Tibial nerve (tissue), 4 donors: Measurements from ENCODE around the gene GJD4. TPM values are rescaled to one million over a fixed set of nuclear protein-coding genes. Genes with fewer than 3 reads are reported as not detected.

Source experiments
- DNase-seq, 2 donors: peaks; one replicate each; pipeline ENCODE4 v3.0.0-alpha.2; 2019; ENCODE audit warnings: low spot score in 2 of 2
- H3K27ac ChIP-seq, 4 donors: fragments of 200-600 bp; sonication (generic) in 3 of 4; one replicate each; pipeline ENCODE4 v1.5.1; 2017 to 2019; ENCODE audit warnings: mild to moderate bottlenecking in 1 of 4
- H3K27me3 ChIP-seq, 2 donors: fragments of 200-600 bp; sonication (generic) in 1 of 2; one replicate each; pipeline versions ENCODE4 v1.5.1 to v1.6.0; 2017 to 2019
- H3K36me3 ChIP-seq, 3 donors: fragments of 200-600 bp; sonication (generic); one replicate each; pipeline ENCODE4 v1.5.1; 2018 to 2019
- H3K4me1 ChIP-seq, 4 donors: fragments of 200-600 bp; sonication (generic) in 3 of 4; one replicate each; pipeline ENCODE4 v1.5.1; 2017 to 2019
- H3K4me3 ChIP-seq, 4 donors: fragments of 200-600 bp; sonication (generic) in 3 of 4; one replicate each; pipeline ENCODE4 v1.5.1; 2017 to 2019; ENCODE audit warnings: mild to moderate bottlenecking in 1 of 4, moderate library complexity in 1 of 4
- H3K9me3 ChIP-seq, 4 donors: fragments of 200-600 bp; sonication (generic) in 3 of 4; one replicate each; pipeline ENCODE4 v1.5.1; 2017 to 2019
- EP300 ChIP-seq, 2 donors: sonication (generic); formaldehyde crosslinking; IDR thresholded peaks; one replicate each; pipeline ENCODE4 v1.6.1; 2017; ENCODE audit warnings: antibody characterized with exemption in 2 of 2, mild to moderate bottlenecking in 1 of 2
- POLR2A ChIP-seq, 2 donors: fragments of 450-650 bp; IDR thresholded peaks; one replicate each; pipeline ENCODE4 v1.6.1; 2017; ENCODE audit warnings: antibody characterized with exemption in 2 of 2, mild to moderate bottlenecking in 2 of 2, moderate library complexity in 2 of 2
- WGBS, 2 donors: methylation state at CpG; one replicate each; pipeline ENCODE4 v1.1.5; 2018; 5-methylcytosine and 5-hydroxymethylcytosine counted together
- total RNA-seq, 4 donors: library from RNA; depleted of rRNA; stranded (reverse); fragments of >200 nt; gene quantifications; one replicate each; pipeline ENCODE4 v1.1.0, GENCODE V29; 2016
- TF ChIP-seq, protein P1 (sequence below), 5 experiments: fragments of 200-600 bp in 3 of 5; fragments of 450-650 bp in 2 of 5; sonication (generic) in 3 of 5; IDR thresholded peaks; one replicate each; pipeline ENCODE4 v1.5.1; 2016 to 2019; ENCODE audit warnings: antibody characterized with exemption in 5 of 5, mild to moderate bottlenecking in 3 of 5, moderate library complexity in 2 of 5

GJD4 gene
- total RNA-seq, 4 donors from 2014 or later: 0.20 TPM; not detected in 3

DNA sequence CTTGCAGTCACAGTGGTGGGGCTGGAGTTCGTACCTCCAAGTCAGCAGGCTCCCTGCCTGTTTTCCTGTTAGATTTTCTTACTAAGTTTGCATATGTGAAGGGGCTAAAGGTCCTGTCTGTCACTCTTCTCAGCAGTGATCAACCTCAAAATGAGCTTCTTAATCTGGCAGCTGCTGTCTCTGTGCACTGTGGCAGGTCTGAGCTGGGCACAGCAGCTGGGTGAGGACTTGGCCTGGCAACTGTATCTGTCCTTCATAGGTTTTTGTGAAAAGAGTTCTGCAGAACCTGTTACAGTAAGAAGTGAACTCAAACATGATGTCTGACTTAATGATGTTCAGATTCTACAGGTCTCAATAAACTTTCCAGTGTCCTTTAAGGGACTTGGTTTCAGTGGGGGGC, 31.3 kb upstream of the GJD4 start:
- peaks cover 0 to 3% (median 0%) of the 10 kb centered on the region in 4 donors for H3K4me1 ChIP-seq
- H3K27me3 ChIP-seq: no peaks in the 10 kb centered on the region
- no peak overlapping the region for H3K27ac ChIP-seq
- DNase-seq: no peak
- no peaks in the 10 kb centered on the region for H3K9me3 ChIP-seq
- peaks cover 0 to 71% (median 7%) of the 10 kb centered on the region in 3 donors for H3K36me3 ChIP-seq
- TF ChIP-seq, protein P1, sequence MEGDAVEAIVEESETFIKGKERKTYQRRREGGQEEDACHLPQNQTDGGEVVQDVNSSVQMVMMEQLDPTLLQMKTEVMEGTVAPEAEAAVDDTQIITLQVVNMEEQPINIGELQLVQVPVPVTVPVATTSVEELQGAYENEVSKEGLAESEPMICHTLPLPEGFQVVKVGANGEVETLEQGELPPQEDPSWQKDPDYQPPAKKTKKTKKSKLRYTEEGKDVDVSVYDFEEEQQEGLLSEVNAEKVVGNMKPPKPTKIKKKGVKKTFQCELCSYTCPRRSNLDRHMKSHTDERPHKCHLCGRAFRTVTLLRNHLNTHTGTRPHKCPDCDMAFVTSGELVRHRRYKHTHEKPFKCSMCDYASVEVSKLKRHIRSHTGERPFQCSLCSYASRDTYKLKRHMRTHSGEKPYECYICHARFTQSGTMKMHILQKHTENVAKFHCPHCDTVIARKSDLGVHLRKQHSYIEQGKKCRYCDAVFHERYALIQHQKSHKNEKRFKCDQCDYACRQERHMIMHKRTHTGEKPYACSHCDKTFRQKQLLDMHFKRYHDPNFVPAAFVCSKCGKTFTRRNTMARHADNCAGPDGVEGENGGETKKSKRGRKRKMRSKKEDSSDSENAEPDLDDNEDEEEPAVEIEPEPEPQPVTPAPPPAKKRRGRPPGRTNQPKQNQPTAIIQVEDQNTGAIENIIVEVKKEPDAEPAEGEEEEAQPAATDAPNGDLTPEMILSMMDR (IDR thresholded peaks at IDR 0.05): no peak
- no peak for TF ChIP-seq POLR2A (IDR thresholded peaks at IDR 0.05)
- no peak for TF ChIP-seq EP300 (IDR thresholded peaks at IDR 0.05)
- WGBS, 2 donors: 82 to 90% methylated on average over 1 of the region's 1 CpG
- H3K4me3 ChIP-seq: no peak overlapping the region

DNA sequence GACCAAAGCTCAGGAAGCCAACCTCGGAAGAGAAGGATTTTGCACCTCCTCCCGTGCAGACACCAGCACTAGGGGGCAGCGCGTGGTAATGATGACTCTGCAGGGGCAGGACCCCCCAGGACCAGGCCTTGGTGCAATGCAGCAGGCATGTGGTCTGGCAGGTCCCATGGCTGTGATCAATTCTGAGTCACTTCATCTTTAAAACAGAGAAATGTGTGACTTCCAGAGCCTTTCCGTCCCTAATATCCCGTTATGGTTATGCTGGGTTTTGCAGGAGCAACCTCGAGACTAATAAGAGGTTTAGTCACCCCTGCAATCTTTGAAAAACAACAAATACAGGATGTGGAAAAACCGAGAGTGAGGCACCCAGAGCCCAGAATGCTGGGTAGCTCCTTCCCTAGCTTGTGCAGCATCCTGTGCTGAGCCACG, 30.2 kb upstream of the GJD4 start:
- 70 to 81% methylated on average over 9 of the region's 9 CpGs for WGBS, 2 donors
- no peak for DNase-seq

DNA sequence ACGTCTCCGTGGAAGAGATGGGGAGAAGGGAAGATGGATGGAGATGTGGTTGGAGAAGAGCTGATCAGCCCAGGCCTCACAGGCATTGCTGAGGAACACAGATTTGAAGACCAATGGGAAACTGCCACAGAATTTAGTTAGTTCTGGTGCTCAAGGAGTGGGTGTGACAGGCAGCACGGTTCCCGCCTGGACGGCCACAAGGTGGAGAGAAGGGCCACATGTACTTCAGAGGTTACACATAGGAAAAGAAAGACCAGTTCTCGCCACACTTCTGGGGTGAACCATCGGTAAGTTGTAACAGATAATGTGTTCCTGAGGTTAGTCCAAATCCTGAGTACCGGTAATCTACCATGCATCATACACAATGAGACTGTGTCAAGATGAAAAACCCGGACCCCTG, 29.5 kb upstream of the GJD4 start:
- Histone ChIP-seq H3K27ac (no peak overlapping the region), H3K36me3 (peaks cover 0 to 57% (median 0%) of the 10 kb centered on the region in 3 donors), H3K4me1 (no peaks in the 10 kb centered on the region), H3K4me3 (no peak overlapping the region), H3K27me3 (no peaks in the 10 kb centered on the region), H3K9me3 (no peaks in the 10 kb centered on the region)
- WGBS, 2 donors: 93 to 94% methylated on average over 9 of the region's 9 CpGs
- no peak for DNase-seq
- no peak for TF ChIP-seq POLR2A (IDR thresholded peaks at IDR 0.05)
- TF ChIP-seq, protein P1 (IDR thresholded peaks at IDR 0.05): no peak
- TF ChIP-seq EP300 (IDR thresholded peaks at IDR 0.05): no peak

More for the DNA sequence above, 30.2 kb upstream of the GJD4 start:
- Histone ChIP-seq H3K9me3 (no peaks in the 10 kb centered on the region), H3K27me3 (no peaks in the 10 kb centered on the region), H3K36me3 (peaks cover 0 to 60% (median 0%) of the 10 kb centered on the region in 3 donors), H3K27ac (no peak overlapping the region), H3K4me3 (no peak overlapping the region), H3K4me1 (no peaks in the 10 kb centered on the region)
- TF ChIP-seq EP300 (IDR thresholded peaks at IDR 0.05): no peak
- no peak for TF ChIP-seq POLR2A (IDR thresholded peaks at IDR 0.05)
- TF ChIP-seq, protein P1 (IDR thresholded peaks at IDR 0.05): no peak

DNA sequence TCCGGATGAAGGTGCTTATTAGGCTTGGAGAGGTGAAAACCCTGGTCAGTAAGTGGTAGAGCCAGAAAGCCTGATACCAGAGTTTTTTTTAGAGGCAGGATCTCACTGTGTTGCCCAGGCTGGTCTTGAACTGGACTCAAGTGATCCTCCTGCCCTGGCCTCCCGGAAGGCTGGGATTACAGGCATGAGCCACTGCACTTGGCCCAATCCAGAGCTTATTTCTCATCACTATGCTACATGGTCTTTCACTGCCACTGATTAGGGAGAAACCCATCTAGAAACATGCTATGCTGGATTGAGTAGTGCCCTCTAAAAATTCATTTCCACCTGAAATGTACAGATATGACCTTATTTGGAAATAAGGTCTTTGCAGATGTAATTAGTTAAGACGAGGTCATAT, 28.4 kb upstream of the GJD4 start:
- no peak overlapping the region for H3K4me3 ChIP-seq
- H3K27ac ChIP-seq: no peak overlapping the region
- TF ChIP-seq, protein P1 (IDR thresholded peaks at IDR 0.05): no peak
- TF ChIP-seq EP300 (IDR thresholded peaks at IDR 0.05): no peak
- TF ChIP-seq POLR2A (IDR thresholded peaks at IDR 0.05): no peak
- H3K4me1 ChIP-seq: no peaks in the 10 kb centered on the region
- H3K9me3 ChIP-seq: no peaks in the 10 kb centered on the region
- H3K36me3 ChIP-seq: peaks cover 0 to 52% (median 0%) of the 10 kb centered on the region in 3 donors
- DNase-seq: no peak
- H3K27me3 ChIP-seq: no peaks in the 10 kb centered on the region
- 97 to 99% methylated on average over 3 of the region's 3 CpGs for WGBS, 2 donors

DNA sequence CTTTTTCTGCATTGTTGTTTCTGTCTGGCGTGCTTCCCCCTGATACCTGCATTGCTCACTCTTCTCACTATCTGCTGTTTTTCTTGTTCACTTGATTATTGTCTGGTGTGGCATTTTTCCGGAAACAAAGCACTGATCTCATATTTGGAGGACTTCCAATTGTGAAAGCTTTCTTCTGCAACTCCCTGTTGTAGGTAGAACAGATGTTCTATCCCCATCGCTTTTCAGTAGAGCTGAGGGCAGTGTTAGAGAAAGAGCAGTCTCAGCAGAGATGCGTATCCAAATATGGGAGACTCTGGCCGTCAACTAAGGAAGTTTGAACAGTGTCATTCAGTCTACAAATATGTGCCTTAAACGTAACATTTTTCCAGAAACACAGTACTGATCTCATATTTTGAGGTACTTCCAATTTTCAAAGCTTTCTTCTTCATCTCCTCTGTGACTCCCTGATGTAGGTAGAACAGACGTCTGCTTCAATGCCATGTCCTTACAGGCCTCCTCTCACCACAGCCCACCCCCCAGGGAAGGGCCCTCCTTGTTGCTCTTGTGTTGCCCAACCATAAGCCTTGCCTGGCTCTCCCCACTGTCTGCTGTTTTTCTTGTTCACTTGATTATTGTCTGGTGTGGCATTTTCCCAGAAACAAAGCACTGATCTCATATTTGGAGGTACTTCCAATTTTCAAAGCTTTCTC, 27.1 kb upstream of the GJD4 start:
- Histone ChIP-seq H3K27ac (no peak overlapping the region), H3K9me3 (no peaks in the 10 kb centered on the region), H3K27me3 (no peaks in the 10 kb centered on the region), H3K4me1 (no peaks in the 10 kb centered on the region), H3K36me3 (peaks cover 0 to 38% (median 0%) of the 10 kb centered on the region in 3 donors), H3K4me3 (no peak overlapping the region)
- WGBS, 2 donors: 43 to 44% methylated on average over 7 of the region's 7 CpGs
- no peak for TF ChIP-seq POLR2A (IDR thresholded peaks at IDR 0.05)
- TF ChIP-seq, protein P1 (IDR thresholded peaks at IDR 0.05): no peak
- no peak for DNase-seq
